Ovary (tissue), 9 donors: ENCODE data around the gene DDAH2. TPM values are rescaled to one million over a fixed set of nuclear protein-coding genes. Genes with fewer than 3 reads are reported as not detected.

Experiments used
- DNase-seq, 5 donors: peaks; one replicate each; pipeline ENCODE4 v3.0.0-alpha.2; 2019 to 2020
- H3K27ac ChIP-seq, 2 donors: fragments of 200-600 bp; one replicate each; pipeline versions ENCODE4 v1.5.1 to v1.8.0; 2019 to 2022
- H3K27me3 ChIP-seq: fragments of 200-600 bp; one replicate; pipeline ENCODE4 v1.8.0; 2022
- H3K36me3 ChIP-seq: fragments of 200-600 bp; sonication (generic); one replicate; pipeline ENCODE4 v1.5.1; 2019
- H3K4me1 ChIP-seq: one replicate; pipeline ENCODE4 v1.8.1; 2013; ENCODE audit warnings: mild to moderate bottlenecking, moderate library complexity; ENCODE audit not compliant: insufficient read depth
- H3K4me3 ChIP-seq: fragments of 200-600 bp; sonication (generic); one replicate; pipeline ENCODE4 v1.5.1; 2017
- H3K9me3 ChIP-seq, 2 donors: fragments of 200-600 bp in 1 of 2; sonication (generic) in 1 of 2; one replicate each; pipeline versions ENCODE4 v1.5.1 to v1.8.1; 2013 to 2019; ENCODE audit warnings: mild to moderate bottlenecking in 1 of 2, moderate library complexity in 1 of 2
- EP300 ChIP-seq: sonication (generic); formaldehyde crosslinking; IDR thresholded peaks from one replicate; pipeline ENCODE4 v1.6.1; 2017; ENCODE audit warnings: antibody characterized with exemption
- POLR2A ChIP-seq: fragments of 450-650 bp; IDR thresholded peaks from one replicate; pipeline ENCODE4 v1.6.1; 2017; ENCODE audit warnings: antibody characterized with exemption, mild to moderate bottlenecking, moderate library complexity
- WGBS, 3 donors: extraction: QIAGEN DNeasy Blood & Tissue Kit in 1 of 3; methylation state at CpG; one replicate each; pipeline versions ENCODE4 v1.1.5 to v1.1.7; 2013 to 2017; 5-methylcytosine and 5-hydroxymethylcytosine counted together
- intact Hi-C, 4 donors: fragments of 100-400 bp; cut with DNase I; formaldehyde crosslinking; loops; one replicate each; pipeline versions ENCODE4 v1.11.0 to v1.15.1; 2022 to 2023
- microRNA-seq, 3 donors: library from miRNA; unstranded; fragments of <30 nt; microRNA quantifications; one replicate each; pipeline versions ENCODE4 to v1.2.0, GENCODE V29; 2019 to 2020
- polyA plus RNA-seq, 2 donors: library from polyadenylated mRNA; stranded (reverse); fragments of 200-250 nt in 1 of 2; fragments of 350-450 nt in 1 of 2; fragmentation: Illumina TruSeq in 1 of 2; extraction: RNeasy Lipid Tissue Mini Kit (QIAGEN cat#74804) in 1 of 2; gene quantifications; one replicate each; pipeline ENCODE4 v1.2.3, GENCODE V29; 2013 to 2014
- small RNA-seq: library from RNA; depleted of rRNA; stranded (forward); fragments of <200 nt; gene quantifications from one replicate; pipeline ENCODE3, GENCODE V24; 2016
- total RNA-seq, 7 donors: library from RNA; depleted of rRNA in 2 of 7; stranded (reverse); fragments of >200 nt in 2 of 7; fragmentation: NEBNext Ultra II Directional in 3 of 7; extraction: Animal tissue kit (Norgen Biotek cat#: 25700) in 3 of 7; gene quantifications; one replicate each; pipeline versions ENCODE4 v1.1.0 to v1.2.4, GENCODE V29; 2016 to 2023
- TF ChIP-seq, protein P1 (sequence below), 3 donors: fragments of 450-650 bp in 2 of 3; fragments of 200-600 bp in 1 of 3; IDR thresholded peaks; one replicate each; pipeline versions ENCODE4 v1.5.1 to v1.8.0; 2016 to 2022; ENCODE audit warnings: antibody characterized with exemption in 3 of 3, mild to moderate bottlenecking in 1 of 3
- donor health status: DM: no; HTN: no; CAD: no; lungs with moderate emphysema.
- donor health status: DM: no; HTN: no; CAD: no.
- donor health status: Bipolar disorder and iron deficiency.
- donor health status: DM: yes; HTN: yes; CAD: no.
- donor health status: DM: no; HTN: no; CAD: no.
- donor health status: DM: yes; HTN: yes; CAD: no.

Gene DDAH2
- total and polyA plus RNA-seq, 9 donors, result 23.9 to 139 (median 95.2) TPM

GRCh38 chr6:31680226-31681134 lies 48.6 kb downstream of the DDAH2 start, which contains the start of gene LY6G5C:
TSS of gene LY6G5C (minus strand) at chr6:31681067. CDS start at chr6:31680373, 694 bp downstream.
- DNase-seq, result peak; percentile 77 to 87 (median 83)
- peak within 1 kb of the TSS; percentile 48 for H3K4me3 ChIP-seq
- no peaks in the 10 kb centered on the region for H3K9me3 ChIP-seq
- H3K27me3 ChIP-seq, result no peaks in the 10 kb centered on the region
- TF ChIP-seq POLR2A, result no peak
- TF ChIP-seq, protein P1, sequence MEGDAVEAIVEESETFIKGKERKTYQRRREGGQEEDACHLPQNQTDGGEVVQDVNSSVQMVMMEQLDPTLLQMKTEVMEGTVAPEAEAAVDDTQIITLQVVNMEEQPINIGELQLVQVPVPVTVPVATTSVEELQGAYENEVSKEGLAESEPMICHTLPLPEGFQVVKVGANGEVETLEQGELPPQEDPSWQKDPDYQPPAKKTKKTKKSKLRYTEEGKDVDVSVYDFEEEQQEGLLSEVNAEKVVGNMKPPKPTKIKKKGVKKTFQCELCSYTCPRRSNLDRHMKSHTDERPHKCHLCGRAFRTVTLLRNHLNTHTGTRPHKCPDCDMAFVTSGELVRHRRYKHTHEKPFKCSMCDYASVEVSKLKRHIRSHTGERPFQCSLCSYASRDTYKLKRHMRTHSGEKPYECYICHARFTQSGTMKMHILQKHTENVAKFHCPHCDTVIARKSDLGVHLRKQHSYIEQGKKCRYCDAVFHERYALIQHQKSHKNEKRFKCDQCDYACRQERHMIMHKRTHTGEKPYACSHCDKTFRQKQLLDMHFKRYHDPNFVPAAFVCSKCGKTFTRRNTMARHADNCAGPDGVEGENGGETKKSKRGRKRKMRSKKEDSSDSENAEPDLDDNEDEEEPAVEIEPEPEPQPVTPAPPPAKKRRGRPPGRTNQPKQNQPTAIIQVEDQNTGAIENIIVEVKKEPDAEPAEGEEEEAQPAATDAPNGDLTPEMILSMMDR (IDR thresholded peaks at IDR 0.05), result peak in 2 of 3 donors; percentile 72 to 79
- H3K27ac ChIP-seq, result peak within 1 kb of the TSS; percentile 71 to 73
- intact Hi-C loops, result loop anchor here in 3 of 4 donors (5.0 to 10.0 kb wide), 2 partner anchors 152 to 184 kb away; partner anchors contain the start of gene NEU1 (in 2 of the 3)
- WGBS, 3 donors, result 12% methylated on average over 17 of the region's 17 CpGs
- peaks cover 3% of the 10 kb centered on the region for H3K4me1 ChIP-seq
- no peaks in the 10 kb centered on the region for H3K36me3 ChIP-seq

DNA sequence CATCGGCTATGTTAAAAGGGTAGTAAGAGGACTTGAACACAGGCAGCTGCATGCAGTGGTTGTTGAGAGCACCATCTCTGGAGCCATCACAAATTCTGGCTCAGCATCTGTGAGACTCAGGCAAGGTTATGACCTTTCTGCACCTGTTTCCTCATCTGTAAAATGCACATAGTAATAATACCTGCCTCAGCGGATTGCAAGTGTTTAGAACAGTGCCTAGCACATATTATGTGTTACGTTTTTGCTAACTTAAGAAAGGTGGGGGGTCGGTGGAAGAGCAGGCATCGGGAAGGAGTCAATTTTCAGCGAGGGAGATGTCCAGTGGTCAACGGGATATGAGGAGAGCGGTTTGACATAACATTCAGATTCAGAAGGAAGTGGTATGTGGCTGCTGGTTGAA lies 51.1 kb downstream of the DDAH2 start:
- WGBS, 3 donors, result 56 to 65% (median 62%) methylated on average over 8 of the region's 8 CpGs
- Histone ChIP-seq H3K27ac (no peak overlapping the region), H3K4me3 (no peak overlapping the region), H3K9me3 (no peaks in the 10 kb centered on the region), H3K36me3 (no peaks in the 10 kb centered on the region), H3K27me3 (no peaks in the 10 kb centered on the region), H3K4me1 (peaks cover 2% of the 10 kb centered on the region)
- intact Hi-C loops, result loop anchor here in 1 of 4 donors (10.0 kb wide), 1 partner anchor 287 kb away; no protein-coding TSS in a partner anchor
- TF ChIP-seq EP300, result no peak
- no peak for TF ChIP-seq POLR2A
- TF ChIP-seq, protein P1 (IDR thresholded peaks at IDR 0.05), result no peak
- no peak for DNase-seq

Small RNA genes lying within 50 kb of the gene (microRNA-seq; reads per million reads assigned to microRNA genes)
- gene MIR4646, result 0.18 to 0.75 (median 0.63) reads per million in 3 donors

Small RNA genes lying within 50 kb of the gene (small RNA-seq; reads per million reads assigned to genes)
- gene LY6G6D (not detected), gene MIR4646 (not detected), gene MSH5-SAPCD1 (not detected), gene RF00019 (not detected), gene RNU6-850P (not detected), gene SAPCD1 (not detected)

Other genes with a start within 250 kb of the DDAH2 start
Only the 30 nearest of the 42 such genes appear.
- gene LTA, start 157.0 kb downstream of the DDAH2 start, total RNA-seq, result 1 to 10 TPM in 1 of 7 donors, under 1 TPM in 1, not detected in 5; 0.18 to 1.3 TPM
- gene LTA, start 157.0 kb downstream of the DDAH2 start, polyA plus RNA-seq, result under 1 TPM; 0.17 to 0.43 TPM
- gene TNF, start 153.7 kb downstream of the DDAH2 start, total RNA-seq, result 1 to 10 TPM in 2 of 7 donors, under 1 TPM in 3, not detected in 2; 0.24 to 3.0 (median 0.56) TPM
- gene TNF, start 153.7 kb downstream of the DDAH2 start, polyA plus RNA-seq, result 1 to 10 TPM in 1 of 2 donors, not detected in 1; 1.0 TPM
- 1 to 10 TPM in 1 of 7 donors, under 1 TPM in 3, not detected in 3; 0.42 to 1.8 (median 0.62) TPM for gene LTB, start 146.9 kb downstream of the DDAH2 start, total RNA-seq
- under 1 TPM; 0.48 to 0.73 TPM for gene LTB, start 146.9 kb downstream of the DDAH2 start, polyA plus RNA-seq
- 10 to 100 TPM in 3 of 7 donors, 1 to 10 TPM in 4; 3.8 to 34.0 (median 8.6) TPM for gene LST1, start 143.0 kb downstream of the DDAH2 start, total RNA-seq
- 10 to 100 TPM in 1 of 2 donors, 1 to 10 TPM in 1; 8.1 to 12.2 TPM for gene LST1, start 143.0 kb downstream of the DDAH2 start, polyA plus RNA-seq
- gene NCR3, start 136.3 kb downstream of the DDAH2 start, total RNA-seq, result under 1 TPM in 1 of 7 donors, not detected in 6; 0.59 TPM
- under 1 TPM in 1 of 2 donors, not detected in 1; 0.27 TPM for gene NCR3, start 136.3 kb downstream of the DDAH2 start, polyA plus RNA-seq
- gene AIF1, start 114.1 kb downstream of the DDAH2 start, total RNA-seq, result 10 to 100 TPM in 4 of 7 donors, 1 to 10 TPM in 3; 4.5 to 26.6 (median 12.9) TPM
- gene AIF1, start 114.1 kb downstream of the DDAH2 start, polyA plus RNA-seq, result 10 to 100 TPM; 24.5 to 82.4 TPM
- 100 to 1,000 TPM in 5 of 7 donors, 10 to 100 TPM in 2; 48.5 to 222 (median 180) TPM for gene PRRC2A, start 108.6 kb downstream of the DDAH2 start, total RNA-seq
- 100 to 1,000 TPM in 1 of 2 donors, 10 to 100 TPM in 1; 64.8 to 104 TPM for gene PRRC2A, start 108.6 kb downstream of the DDAH2 start, polyA plus RNA-seq
- gene BAG6, start 76.6 kb downstream of the DDAH2 start, total RNA-seq, result 100 to 1,000 TPM; 113 to 246 (median 209) TPM
- 100 to 1,000 TPM; 140 to 170 TPM for gene BAG6, start 76.6 kb downstream of the DDAH2 start, polyA plus RNA-seq
- gene APOM, start 73.4 kb downstream of the DDAH2 start, total RNA-seq, result 1 to 10 TPM; 1.3 to 7.2 (median 4.0) TPM
- gene APOM, start 73.4 kb downstream of the DDAH2 start, polyA plus RNA-seq, result 1 to 10 TPM; 1.5 to 7.7 TPM
- 10 to 100 TPM; 13.9 to 26.2 (median 22.6) TPM for gene C6orf47, start 68.5 kb downstream of the DDAH2 start, total RNA-seq
- 10 to 100 TPM; 15.9 to 17.6 TPM for gene C6orf47, start 68.5 kb downstream of the DDAH2 start, polyA plus RNA-seq
- gene GPANK1, start 64.3 kb downstream of the DDAH2 start, total RNA-seq, result 10 to 100 TPM; 14.6 to 19.9 (median 16.5) TPM
- 10 to 100 TPM; 25.1 to 26.6 TPM for gene GPANK1, start 64.3 kb downstream of the DDAH2 start, polyA plus RNA-seq
- gene CSNK2B, start 63.2 kb downstream of the DDAH2 start, total RNA-seq, result 100 to 1,000 TPM; 120 to 258 (median 139) TPM
- gene CSNK2B, start 63.2 kb downstream of the DDAH2 start, polyA plus RNA-seq, result 100 to 1,000 TPM; 186 to 240 TPM
- gene LY6G5B, start 59.3 kb downstream of the DDAH2 start, total RNA-seq, result 10 to 100 TPM in 5 of 7 donors, 1 to 10 TPM in 2; 8.5 to 28.4 (median 13.1) TPM
- 10 to 100 TPM; 11.4 to 15.0 TPM for gene LY6G5B, start 59.3 kb downstream of the DDAH2 start, polyA plus RNA-seq
- gene LY6G5C, start 48.2 kb downstream of the DDAH2 start, total RNA-seq, result 1 to 10 TPM in 6 of 7 donors, not detected in 1; 1.2 to 2.3 (median 2.0) TPM
- gene LY6G5C, start 48.2 kb downstream of the DDAH2 start, polyA plus RNA-seq, result 1 to 10 TPM; 2.7 to 3.7 TPM
- 10 to 100 TPM; 31.1 to 60.4 (median 37.6) TPM for gene ABHD16A, start 26.0 kb downstream of the DDAH2 start, total RNA-seq
- gene ABHD16A, start 26.0 kb downstream of the DDAH2 start, polyA plus RNA-seq, result 10 to 100 TPM; 25.4 to 35.2 TPM
- gene LY6G6F, start 22.4 kb downstream of the DDAH2 start, total RNA-seq, result not detected
- not detected for gene LY6G6F, start 22.4 kb downstream of the DDAH2 start, polyA plus RNA-seq
- gene LY6G6D, start 14.0 kb downstream of the DDAH2 start, total RNA-seq, result not detected
- gene LY6G6D, start 14.0 kb downstream of the DDAH2 start, polyA plus RNA-seq, result not detected
- 1 to 10 TPM in 2 of 7 donors, not detected in 5; 1.0 to 4.9 TPM for gene LY6G6C, start 7.6 kb downstream of the DDAH2 start, total RNA-seq
- gene LY6G6C, start 7.6 kb downstream of the DDAH2 start, polyA plus RNA-seq, result under 1 TPM in 1 of 2 donors, not detected in 1; 0.17 TPM
- gene MPIG6B, start 5.9 kb downstream of the DDAH2 start, total RNA-seq, result under 1 TPM in 3 of 7 donors, not detected in 4; 0.15 to 0.94 (median 0.69) TPM
- under 1 TPM; 0.06 to 0.60 TPM for gene MPIG6B, start 5.9 kb downstream of the DDAH2 start, polyA plus RNA-seq
- 100 to 1,000 TPM; 128 to 208 (median 184) TPM for gene CLIC1, start 7.2 kb upstream of the DDAH2 start, total RNA-seq
- 100 to 1,000 TPM; 199 to 473 TPM for gene CLIC1, start 7.2 kb upstream of the DDAH2 start, polyA plus RNA-seq
- 10 to 100 TPM in 4 of 7 donors, 1 to 10 TPM in 3; 8.6 to 19.1 (median 14.5) TPM for gene MSH5, start 10.7 kb upstream of the DDAH2 start, total RNA-seq
- gene MSH5, start 10.7 kb upstream of the DDAH2 start, polyA plus RNA-seq, result 1 to 10 TPM; 4.8 to 7.8 TPM
- 1 to 10 TPM in 5 of 7 donors, under 1 TPM in 1, not detected in 1; 0.94 to 5.2 (median 3.6) TPM for gene SAPCD1, start 33.4 kb upstream of the DDAH2 start, total RNA-seq
- 1 to 10 TPM; 1.6 to 2.9 TPM for gene SAPCD1, start 33.4 kb upstream of the DDAH2 start, polyA plus RNA-seq
- 10 to 100 TPM in 1 of 7 donors, 1 to 10 TPM in 5, under 1 TPM in 1; 0.48 to 25.2 (median 1.7) TPM for gene VWA7, start 48.0 kb upstream of the DDAH2 start, total RNA-seq
- under 1 TPM; 0.18 to 0.62 TPM for gene VWA7, start 48.0 kb upstream of the DDAH2 start, polyA plus RNA-seq
- gene VARS1, start 66.5 kb upstream of the DDAH2 start, total RNA-seq, result 10 to 100 TPM; 16.0 to 73.6 (median 44.1) TPM
- gene VARS1, start 66.5 kb upstream of the DDAH2 start, polyA plus RNA-seq, result 10 to 100 TPM; 21.1 to 29.8 TPM
- gene LSM2, start 77.7 kb upstream of the DDAH2 start, total RNA-seq, result 10 to 100 TPM; 35.9 to 58.3 (median 47.5) TPM
- gene LSM2, start 77.7 kb upstream of the DDAH2 start, polyA plus RNA-seq, result 10 to 100 TPM; 51.2 to 90.7 TPM
- gene HSPA1L, start 86.0 kb upstream of the DDAH2 start, total RNA-seq, result 1 to 10 TPM; 1.3 to 6.1 (median 3.9) TPM
- gene HSPA1L, start 86.0 kb upstream of the DDAH2 start, polyA plus RNA-seq, result 1 to 10 TPM; 3.2 to 6.1 TPM
- 100 to 1,000 TPM in 5 of 7 donors, 10 to 100 TPM in 2; 51.5 to 340 (median 140) TPM for gene HSPA1A, start 86.2 kb upstream of the DDAH2 start, total RNA-seq
- gene HSPA1A, start 86.2 kb upstream of the DDAH2 start, polyA plus RNA-seq, result 10 to 100 TPM; 44.6 to 83.1 TPM
- gene HSPA1B, start 98.4 kb upstream of the DDAH2 start, total RNA-seq, result 100 to 1,000 TPM; 119 to 506 (median 196) TPM
- gene HSPA1B, start 98.4 kb upstream of the DDAH2 start, polyA plus RNA-seq, result 10 to 100 TPM; 41.9 to 66.0 TPM
- 10 to 100 TPM; 23.7 to 35.7 (median 28.2) TPM for gene NEU1, start 133.5 kb upstream of the DDAH2 start, total RNA-seq
- 10 to 100 TPM; 26.3 to 61.1 TPM for gene NEU1, start 133.5 kb upstream of the DDAH2 start, polyA plus RNA-seq
- 10 to 100 TPM in 1 of 7 donors, 1 to 10 TPM in 6; 1.4 to 54.8 (median 6.4) TPM for gene SLC44A4, start 149.7 kb upstream of the DDAH2 start, total RNA-seq
- gene SLC44A4, start 149.7 kb upstream of the DDAH2 start, polyA plus RNA-seq, result 1 to 10 TPM; 1.8 to 2.5 TPM